GM23248 (cell line): ENCODE results near the gene MINDY4. TPM values are rescaled to one million over a fixed set of nuclear protein-coding genes. Genes with fewer than 3 reads are reported as not detected.
A peak's percentile ranks its signal among the peaks of the same experiment; 100 is the strongest.

ENCODE experiments used
- DNase-seq: peaks from one replicate; pipeline ENCODE4 v3.0.0-alpha.2; 2015
- H2AFZ ChIP-seq: fragments of 200-600 bp; sonication (generic); 2 replicates; pipeline ENCODE4 v1.6.1; 2016; ENCODE audit warnings: antibody characterized with exemption
- H3F3A ChIP-seq: fragments of 200-600 bp; sonication (generic); 2 replicates; pipeline ENCODE4 v1.6.1; 2016; ENCODE audit warnings: mild to moderate bottlenecking, antibody characterized with exemption, mixed run types; ENCODE audit not compliant: insufficient read depth
- H3K27ac ChIP-seq: fragments of 200-600 bp; sonication (generic); 2 replicates; pipeline ENCODE4 v1.5.1; 2016; ENCODE audit warnings: mild to moderate bottlenecking
- H3K27me3 ChIP-seq: fragments of 200-600 bp; sonication (generic); replicated peaks from 2 replicates; pipeline ENCODE4 v1.6.1; 2016; ENCODE audit warnings: mild to moderate bottlenecking; ENCODE audit not compliant: insufficient read depth
- H3K36me3 ChIP-seq: fragments of 200-600 bp; sonication (generic); 2 replicates; pipeline ENCODE4 v1.6.1; 2016; ENCODE audit warnings: low read depth, mild to moderate bottlenecking
- H3K4me1 ChIP-seq: fragments of 200-600 bp; sonication (generic); 2 replicates; pipeline ENCODE4 v1.6.1; 2016; ENCODE audit warnings: mild to moderate bottlenecking; ENCODE audit not compliant: insufficient read depth
- H3K4me2 ChIP-seq: fragments of 200-600 bp; sonication (generic); one replicate; pipeline ENCODE4 v1.6.1; 2016; ENCODE audit warnings: mild to moderate bottlenecking; ENCODE audit not compliant: unreplicated experiment
- H3K4me3 ChIP-seq: fragments of 200-600 bp; sonication (generic); 2 replicates; pipeline ENCODE4 v1.5.1; 2016; ENCODE audit warnings: mild to moderate bottlenecking
- H3K79me2 ChIP-seq: fragments of 200-600 bp; sonication (generic); 2 replicates; pipeline ENCODE4 v1.6.1; 2016; ENCODE audit warnings: mild to moderate bottlenecking; ENCODE audit not compliant: insufficient read depth
- H3K9ac ChIP-seq: fragments of 200-600 bp; sonication (generic); 2 replicates; pipeline ENCODE4 v1.6.1; 2016; ENCODE audit warnings: mild to moderate bottlenecking
- H3K9me2 ChIP-seq: fragments of 200-600 bp; sonication (generic); 2 replicates; pipeline ENCODE4 v1.6.1; 2016; ENCODE audit warnings: mixed run types, mild to moderate bottlenecking, moderate library complexity; ENCODE audit not compliant: insufficient read depth
- H3K9me3 ChIP-seq: fragments of 200-600 bp; sonication (generic); one replicate; pipeline ENCODE4 v1.6.1; 2017; ENCODE audit warnings: low read depth
- H4K20me1 ChIP-seq: fragments of 200-600 bp; sonication (generic); 2 replicates; pipeline ENCODE4 v1.6.0; 2016; ENCODE audit not compliant: insufficient read depth
- EZH2 ChIP-seq: fragments of 200-600 bp; sonication (generic); IDR thresholded peaks from 2 replicates; pipeline ENCODE4 v1.6.1; 2018; ENCODE audit warnings: antibody characterized with exemption, mild to moderate bottlenecking; ENCODE audit not compliant: insufficient read depth, poor library complexity, severe bottlenecking
- EZH2phosphoT487 ChIP-seq: fragments of 200-600 bp; sonication (generic); IDR thresholded peaks from 2 replicates; pipeline ENCODE4 v1.6.1; 2018; ENCODE audit warnings: antibody characterized with exemption, moderate library complexity, mild to moderate bottlenecking, low read depth; ENCODE audit not compliant: insufficient read depth
- WGBS, 2 experiments: methylation state at CpG; one replicate each; pipeline ENCODE4 v1.1.6; 2015 to 2017; ENCODE audit warnings: low lambda C conversion rate in 2 of 2, low coverage in 1 of 2; ENCODE audit errors: missing lambda C conversion rate in 2 of 2; 5-methylcytosine and 5-hydroxymethylcytosine counted together
- in situ Hi-C: fragments of 300-500 bp; cut with MboI; formaldehyde crosslinking; loops from 2 replicates; pipeline ENCODE4 v1.15.0; 2020
- polyA plus RNA-seq: library from polyadenylated mRNA; unstranded; fragments of >200 nt; fragmentation: Nextera tagmentation; extraction: Ambion mirVana; gene quantifications from 2 replicates; pipeline ENCODE4 v1.2.1, GENCODE V29; 2016
- total RNA-seq: library from RNA; depleted of rRNA; stranded (reverse); fragments of >200 nt; shearing (Covaris generic); gene quantifications from 2 replicates; pipeline ENCODE4 v1.2.3, GENCODE V29; 2014

Gene MINDY4
- total and polyA plus RNA-seq, 2 experiments from 2014 or later: 2.5 to 3.5 TPM

- H3K9me3 ChIP-seq: no peaks in the 10 kb centered on the region
- H3K36me3 ChIP-seq: no peaks in the 10 kb centered on the region
- no peak for TF ChIP-seq EZH2phosphoT487
- TF ChIP-seq EZH2: no peak
- 83 to 84% methylated on average over 11 of the region's 11 CpGs for WGBS, 2 experiments
- H3K4me1 ChIP-seq: peaks cover 15% of the 10 kb centered on the region
- peak overlapping the region; percentile 56 for H3K4me2 ChIP-seq
- H3K27me3 ChIP-seq: no peaks in the 10 kb centered on the region
- in situ Hi-C loops: no loop called here
- H3K9ac ChIP-seq: peak overlapping the region; percentile 53; the same call in 1 of the 2 replicates
- no peak for DNase-seq
- H3K9me2 ChIP-seq: no peaks in the 10 kb centered on the region
- peak overlapping the region; percentile 56; the same call in 1 of the 2 replicates for H3K27ac ChIP-seq
- peak overlapping the region; percentile 77 for H2AFZ ChIP-seq
- H3K79me2 ChIP-seq: no peaks in the 10 kb centered on the region
- H4K20me1 ChIP-seq: no peaks in the 10 kb centered on the region
- H3K4me3 ChIP-seq: no peak overlapping the region
- H3F3A ChIP-seq: peaks cover 10% of the 10 kb centered on the region; the same call in 1 of the 2 replicates
Measured at GRCh38 chr7:30852744-30853288, 81.6 kb downstream of the MINDY4 start.

- no peak overlapping the region for H3K4me2 ChIP-seq
- no peaks in the 10 kb centered on the region for H4K20me1 ChIP-seq
- no peaks in the 10 kb centered on the region for H3K27me3 ChIP-seq
- H2AFZ ChIP-seq: no peak overlapping the region
- H3K79me2 ChIP-seq: no peaks in the 10 kb centered on the region
- H3K9me2 ChIP-seq: no peaks in the 10 kb centered on the region
- H3K27ac ChIP-seq: no peak overlapping the region
- peaks cover 15% of the 10 kb centered on the region for H3K4me1 ChIP-seq
- H3K4me3 ChIP-seq: no peak overlapping the region
- TF ChIP-seq EZH2: no peak
- no peak for TF ChIP-seq EZH2phosphoT487
- WGBS, 2 experiments: 92% methylated on average over 3 of the region's 3 CpGs
- H3K9ac ChIP-seq: no peak overlapping the region
- H3K9me3 ChIP-seq: no peaks in the 10 kb centered on the region
- H3K36me3 ChIP-seq: no peaks in the 10 kb centered on the region
- in situ Hi-C loops: no loop called here
- DNase-seq: no peak
- H3F3A ChIP-seq: peaks cover 10% of the 10 kb centered on the region; the same call in 1 of the 2 replicates
Measured at GRCh38 chr7:30853576-30853975, 82.4 kb downstream of the MINDY4 start.

DNA sequence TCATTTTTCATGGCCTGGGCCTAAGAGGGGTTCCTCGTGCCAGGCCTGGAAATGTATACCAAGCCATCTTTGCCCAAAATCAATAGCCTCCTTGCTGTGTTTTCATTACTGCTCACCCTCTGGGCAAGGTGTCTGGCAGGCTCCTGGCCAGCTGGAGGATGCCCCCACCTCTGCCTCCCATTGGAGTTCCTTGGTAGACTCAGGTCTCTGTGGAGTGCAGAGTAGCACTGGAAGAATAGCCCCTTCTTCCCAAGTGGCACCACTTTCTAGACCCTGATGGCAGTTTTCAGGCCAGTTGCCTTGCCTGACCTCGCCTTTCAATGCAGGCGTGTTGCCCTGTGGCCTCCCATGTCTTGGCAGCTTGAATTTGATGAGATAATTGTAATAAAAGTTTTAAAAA, 84.7 kb downstream of the MINDY4 start:
- no peaks in the 10 kb centered on the region for H3K79me2 ChIP-seq
- no peaks in the 10 kb centered on the region for H3K27me3 ChIP-seq
- no peak for TF ChIP-seq EZH2
- TF ChIP-seq EZH2phosphoT487: no peak
- H2AFZ ChIP-seq: no peak overlapping the region
- H4K20me1 ChIP-seq: no peaks in the 10 kb centered on the region
- H3K9me2 ChIP-seq: no peaks in the 10 kb centered on the region
- no peak overlapping the region for H3K27ac ChIP-seq
- peaks cover 15% of the 10 kb centered on the region for H3K4me1 ChIP-seq
- WGBS, 2 experiments: 64 to 73% methylated on average over 3 of the region's 3 CpGs
- no peak for DNase-seq
- H3F3A ChIP-seq: peaks cover 10% of the 10 kb centered on the region; the same call in 1 of the 2 replicates
- H3K4me3 ChIP-seq: no peak overlapping the region
- no peaks in the 10 kb centered on the region for H3K36me3 ChIP-seq
- H3K4me2 ChIP-seq: no peak overlapping the region
- H3K9me3 ChIP-seq: no peaks in the 10 kb centered on the region
- no peak overlapping the region for H3K9ac ChIP-seq
- in situ Hi-C loops: no loop called here

DNA sequence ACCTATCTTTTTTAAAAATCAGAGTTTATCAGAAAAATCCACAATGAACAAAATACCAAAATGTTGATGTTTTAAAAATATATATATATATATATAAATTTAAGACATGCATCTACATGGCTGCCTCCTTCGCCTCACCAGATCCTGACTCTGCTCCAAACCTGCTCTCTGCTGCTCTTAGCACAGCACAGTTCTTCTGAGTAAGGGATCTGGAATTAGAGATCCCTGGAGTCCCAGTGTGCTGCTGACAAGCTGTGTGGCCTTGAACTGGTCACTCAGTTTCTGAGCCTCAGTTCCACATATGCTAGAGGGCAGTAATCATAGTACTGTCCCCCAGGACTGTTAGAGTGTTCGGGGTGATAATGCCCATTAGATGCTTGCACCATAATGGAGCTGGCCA, 87.4 kb downstream of the MINDY4 start:
- H3F3A ChIP-seq: no peaks in the 10 kb centered on the region
- no peak overlapping the region for H3K4me2 ChIP-seq
- 91 to 94% methylated on average over 2 of the region's 2 CpGs for WGBS, 2 experiments
- H3K27me3 ChIP-seq: no peaks in the 10 kb centered on the region
- no peak overlapping the region for H3K9ac ChIP-seq
- H4K20me1 ChIP-seq: no peaks in the 10 kb centered on the region
- no peak overlapping the region for H2AFZ ChIP-seq
- H3K36me3 ChIP-seq: no peaks in the 10 kb centered on the region
- TF ChIP-seq EZH2 (no peak), EZH2phosphoT487 (no peak)
- H3K9me2 ChIP-seq: no peaks in the 10 kb centered on the region
- no peaks in the 10 kb centered on the region for H3K79me2 ChIP-seq
- H3K4me3 ChIP-seq: no peak overlapping the region
- H3K4me1 ChIP-seq: no peaks in the 10 kb centered on the region
- in situ Hi-C loops: no loop called here
- no peak overlapping the region for H3K27ac ChIP-seq
- no peaks in the 10 kb centered on the region for H3K9me3 ChIP-seq
- DNase-seq: no peak
